GM10847 (cell line): ENCODE results near the gene ZNF532.

Source experiments
- POLR2A ChIP-seq: IDR thresholded peaks from 2 replicates; pipeline ENCODE4 v1.6.1; 2011; ENCODE audit not compliant: insufficient read length; ENCODE audit errors: extremely low read depth

Gene ZNF532

DNA sequence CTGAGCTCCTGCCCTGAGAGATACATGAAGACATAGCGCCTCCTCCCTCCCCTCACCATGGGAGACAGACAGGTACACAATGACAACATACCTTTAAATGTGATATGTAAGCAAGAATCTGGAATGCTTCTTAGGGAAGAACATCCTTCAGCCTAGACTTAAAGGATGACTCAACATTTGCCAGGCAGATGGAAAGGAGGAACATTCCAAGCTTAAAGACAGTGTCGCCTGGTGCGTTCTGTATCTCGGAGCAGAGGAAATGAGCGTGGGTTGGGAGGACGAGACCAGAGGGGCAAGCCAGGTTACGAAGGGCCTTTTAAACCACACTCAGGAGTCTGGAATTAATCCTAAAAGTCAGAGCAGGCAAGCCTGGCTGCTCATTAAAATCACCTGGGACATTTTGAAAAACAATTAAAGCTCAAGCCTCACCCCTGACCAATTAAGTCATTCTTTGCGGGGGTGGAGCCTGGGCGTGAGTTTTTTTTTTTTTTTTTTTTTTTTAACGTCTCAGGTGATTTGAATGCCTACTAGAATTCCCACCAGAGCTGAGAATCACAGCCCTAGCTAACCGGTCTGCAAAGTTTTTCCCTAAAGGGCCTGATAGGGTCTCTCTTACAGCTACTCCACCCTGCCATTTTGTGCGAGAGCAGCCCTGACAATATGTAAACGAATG lies 143.8 kb downstream of the ZNF532 start:
- TF ChIP-seq POLR2A, result no peak

DNA sequence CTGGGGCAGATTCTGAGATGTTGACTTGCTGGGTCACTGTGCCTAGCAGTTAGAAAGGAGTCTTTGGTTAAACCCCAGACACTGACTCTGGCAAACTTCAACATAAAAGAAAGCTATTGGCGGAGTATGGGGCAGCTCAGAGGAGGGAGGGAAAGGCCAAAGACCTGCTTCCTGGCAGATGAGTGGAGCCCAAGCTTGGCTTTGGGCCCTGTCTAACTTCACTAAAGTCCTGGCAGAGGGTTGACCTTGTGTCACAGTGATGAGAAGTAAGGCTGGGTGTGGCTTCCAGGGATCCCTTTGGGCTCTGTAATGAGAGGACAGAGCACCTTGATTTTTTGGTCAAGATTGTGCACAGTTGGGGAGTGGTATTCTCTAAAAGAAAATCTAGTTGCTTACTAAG lies 145.2 kb downstream of the ZNF532 start:
- TF ChIP-seq POLR2A, result no peak

DNA sequence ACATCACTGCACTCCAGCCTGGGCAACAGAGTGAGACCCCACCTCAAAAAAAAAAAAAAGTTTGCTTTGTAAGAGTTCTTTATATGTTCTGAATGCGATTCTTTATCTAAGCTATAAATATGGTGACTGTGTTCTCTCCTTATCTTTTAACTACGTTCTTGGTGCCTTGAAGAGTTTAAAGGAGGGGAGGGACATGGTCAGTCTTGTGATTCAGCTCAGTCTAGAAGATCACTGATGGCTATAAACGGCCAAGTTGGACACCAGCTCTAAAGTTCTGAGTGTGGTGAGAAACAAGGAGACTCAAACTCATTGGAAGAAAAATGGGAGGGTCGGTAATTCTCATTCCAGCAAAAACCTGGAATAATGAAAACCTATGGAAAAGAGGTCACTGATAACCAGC lies 146.6 kb downstream of the ZNF532 start:
- no peak for TF ChIP-seq POLR2A

DNA sequence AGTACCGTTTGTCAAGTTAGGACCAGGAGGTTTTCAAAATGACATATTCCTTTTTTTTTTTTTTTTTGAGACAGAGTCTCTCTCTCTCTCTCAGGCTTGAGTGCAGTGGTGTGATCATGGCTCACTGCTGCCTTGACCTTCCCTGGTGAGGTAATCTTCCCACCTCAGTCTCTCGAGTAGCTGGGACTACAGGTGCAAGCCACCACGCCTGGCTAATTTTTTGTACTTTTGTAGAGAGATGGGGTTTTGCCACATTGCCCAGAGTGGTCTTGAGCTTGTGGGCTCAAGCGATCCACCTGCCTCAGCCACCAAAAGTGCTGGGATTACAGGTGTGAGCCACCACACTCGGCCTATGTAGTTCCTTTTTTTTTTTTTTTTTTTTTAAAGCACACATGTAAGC lies 147.1 kb downstream of the ZNF532 start:
- TF ChIP-seq POLR2A, result no peak

DNA sequence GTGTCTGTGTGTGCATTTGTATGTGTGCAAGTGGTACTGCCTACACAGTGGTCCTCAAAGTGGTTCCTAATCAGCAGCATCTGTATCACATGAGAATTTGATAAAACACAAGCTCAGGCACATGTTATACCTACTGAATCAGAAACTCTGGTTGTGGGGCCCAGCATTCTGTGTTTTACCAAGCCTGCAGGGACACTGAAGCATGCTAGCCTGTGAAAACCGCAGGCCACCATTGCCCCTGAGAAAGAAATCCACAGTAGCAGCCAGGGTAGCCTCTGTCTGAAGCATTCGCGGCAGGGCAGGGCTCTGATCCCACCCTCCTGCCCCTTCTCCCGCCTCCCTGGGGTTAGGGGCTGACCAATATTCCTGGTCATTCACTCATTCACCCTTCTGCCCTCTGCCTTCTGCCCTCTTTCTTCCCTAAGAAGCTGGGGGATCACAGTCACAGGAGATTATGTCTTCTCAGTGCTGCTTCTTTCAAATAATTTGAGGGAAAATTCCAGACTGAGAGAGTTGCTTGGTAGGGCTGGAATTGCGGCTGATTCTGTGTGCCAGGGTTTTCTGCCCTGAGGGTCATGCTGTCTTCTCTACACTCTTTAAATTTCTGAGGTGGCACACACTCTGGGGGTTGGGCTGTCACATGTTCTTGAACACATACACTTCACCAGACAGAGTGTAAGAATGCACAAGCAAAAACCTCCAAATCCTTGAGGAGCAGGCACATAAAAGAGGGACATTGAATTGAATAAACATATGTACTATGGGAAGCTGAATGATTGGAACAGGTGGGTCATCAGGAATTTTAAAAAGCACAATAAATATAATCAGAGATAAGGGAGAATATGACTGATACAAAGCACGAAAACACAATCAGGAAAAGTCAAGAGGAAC lies 148.4 kb downstream of the ZNF532 start:
- no peak for TF ChIP-seq POLR2A

DNA sequence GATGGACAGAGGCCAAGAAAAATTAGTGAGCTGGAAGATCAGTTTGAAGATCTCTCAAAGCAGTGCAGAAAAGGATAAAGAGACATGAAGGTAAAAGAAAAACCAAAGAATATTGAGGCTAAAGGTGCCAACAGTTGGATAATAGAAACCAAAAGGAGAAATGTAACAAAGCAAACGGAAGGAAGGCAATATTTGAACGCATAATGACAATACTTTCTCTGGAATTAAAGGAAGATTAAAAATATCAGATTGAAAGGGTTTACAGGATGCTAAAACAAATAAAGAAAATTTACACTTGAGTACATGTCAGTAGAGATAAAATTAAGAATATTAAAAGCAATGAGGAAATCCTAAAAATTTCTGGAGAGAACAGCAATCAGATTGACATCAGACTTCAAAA lies 149.1 kb downstream of the ZNF532 start:
- TF ChIP-seq POLR2A, result no peak

DNA sequence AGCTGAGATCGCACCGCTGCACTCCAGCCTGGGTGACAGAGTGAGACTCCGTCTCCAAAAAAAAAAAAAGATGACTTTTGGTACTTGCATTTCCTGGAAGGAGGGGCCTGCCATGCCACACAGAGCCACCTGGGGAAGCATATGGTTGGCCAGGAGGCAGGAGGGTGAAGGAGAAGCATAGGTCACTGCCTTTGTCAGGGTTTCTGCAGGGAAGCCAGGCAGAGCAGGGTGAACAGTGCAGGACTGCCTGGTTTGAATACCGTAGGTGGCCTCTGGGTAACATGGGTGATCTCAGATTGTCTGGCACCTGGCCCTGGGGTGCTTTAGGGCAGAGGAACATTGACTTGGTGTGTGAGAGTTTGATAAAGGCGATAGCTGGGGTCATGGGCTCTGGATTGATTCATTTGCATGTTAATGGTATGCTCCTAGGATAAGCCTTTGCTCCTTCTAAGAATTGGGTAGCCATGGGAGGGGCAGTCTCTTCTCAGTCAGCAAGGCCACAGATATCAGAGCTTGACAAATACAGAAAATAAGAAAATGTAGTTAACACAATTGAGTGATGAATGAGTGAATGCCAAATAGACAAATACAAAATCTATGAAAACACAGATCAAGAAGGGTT lies 151.0 kb downstream of the ZNF532 start:
- no peak for TF ChIP-seq POLR2A

DNA sequence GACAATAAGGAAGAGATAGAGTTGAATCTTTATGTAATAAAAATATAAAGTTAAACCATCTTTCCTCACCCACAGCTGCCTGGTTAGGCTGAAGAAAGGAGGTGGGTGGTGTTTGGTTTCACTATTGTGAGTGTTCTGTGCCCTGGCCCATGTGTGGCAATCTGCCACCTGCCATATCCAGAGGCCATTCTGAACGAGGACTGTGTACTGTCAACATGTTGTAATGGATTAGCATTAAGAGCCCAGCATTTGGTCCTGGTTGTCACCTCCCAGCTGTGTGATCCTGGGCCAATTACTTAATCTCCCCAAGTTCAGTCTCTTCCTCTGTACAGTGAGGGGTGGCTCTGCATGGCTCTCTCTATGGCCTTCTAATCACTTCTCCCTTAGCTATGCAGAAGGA lies 156.8 kb downstream of the ZNF532 start:
- TF ChIP-seq POLR2A, result no peak

DNA sequence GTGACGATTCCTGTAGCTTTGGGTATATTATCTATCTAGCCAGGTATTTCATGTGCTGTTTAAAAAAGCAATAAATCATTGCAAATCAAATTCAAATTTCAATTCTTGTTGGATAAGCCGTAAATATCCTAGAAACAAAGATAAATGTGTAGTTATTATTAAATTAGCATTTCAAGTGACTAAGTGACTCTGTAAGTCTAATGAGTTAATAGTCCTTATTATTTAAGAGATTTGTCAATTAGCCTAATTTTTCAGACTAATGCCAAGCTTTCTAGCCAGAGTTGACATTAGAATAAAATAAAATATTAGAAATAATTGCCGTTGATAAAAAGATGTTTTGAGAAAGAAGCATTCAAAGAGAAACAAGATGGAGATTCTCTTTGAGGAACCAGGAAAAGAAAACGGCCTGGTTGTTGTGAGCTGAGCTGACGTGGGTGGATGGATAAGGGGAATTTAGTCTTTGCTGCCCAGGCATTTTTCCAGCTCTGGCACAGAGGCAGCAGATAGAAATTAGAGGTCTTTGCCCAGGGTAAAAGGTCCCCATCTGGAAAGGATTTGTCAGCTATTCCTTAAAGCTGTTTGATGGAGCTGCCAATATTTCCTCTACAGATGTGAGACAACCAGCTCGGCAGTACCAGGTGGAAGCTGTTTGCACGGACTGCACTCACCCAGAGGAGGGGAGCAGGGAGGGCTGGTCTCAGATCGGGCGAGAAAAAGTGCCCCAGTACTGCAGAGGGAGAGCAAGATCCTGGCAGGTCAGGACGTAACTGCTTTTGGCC lies 157.7 kb downstream of the ZNF532 start:
- no peak for TF ChIP-seq POLR2A

DNA sequence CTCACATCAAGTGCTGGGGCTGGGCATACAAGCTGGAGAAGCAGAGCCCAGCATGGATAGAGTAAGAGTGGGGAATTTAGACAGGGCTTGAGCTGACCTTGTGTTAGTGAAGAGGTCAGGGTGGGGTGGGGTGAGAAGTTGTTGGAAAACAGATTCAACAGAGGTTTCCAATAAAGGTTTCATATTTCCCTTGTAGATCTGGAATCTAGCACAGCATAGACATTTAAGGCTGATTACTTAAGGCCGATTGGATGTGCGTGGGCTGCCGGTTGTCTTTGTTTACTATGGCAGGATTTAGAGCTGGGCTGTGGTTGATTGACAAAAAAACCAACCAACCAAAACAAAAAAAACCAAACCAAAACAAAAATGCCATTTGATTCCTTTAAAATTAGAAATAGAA lies 160.2 kb downstream of the ZNF532 start:
- no peak for TF ChIP-seq POLR2A

DNA sequence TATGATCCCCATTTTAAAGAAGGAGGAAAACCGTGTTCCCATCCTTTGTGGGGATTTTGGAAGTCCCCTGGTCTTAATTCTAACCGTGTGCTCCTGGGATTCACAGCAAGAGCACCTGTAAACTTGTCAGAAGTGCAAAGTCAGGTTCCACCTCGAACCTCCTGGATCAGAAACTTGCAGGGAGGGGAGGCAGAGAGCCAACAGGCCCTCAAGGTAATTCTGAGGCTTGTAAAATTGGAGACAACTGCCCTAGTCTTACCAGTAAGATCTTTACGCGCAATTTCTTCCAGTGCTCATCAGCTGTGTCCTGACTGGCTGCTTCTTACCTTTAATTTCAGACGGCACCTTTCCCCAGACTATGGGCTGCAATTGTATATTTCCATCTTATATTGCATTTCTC lies 161.7 kb downstream of the ZNF532 start:
- TF ChIP-seq POLR2A, result no peak

DNA sequence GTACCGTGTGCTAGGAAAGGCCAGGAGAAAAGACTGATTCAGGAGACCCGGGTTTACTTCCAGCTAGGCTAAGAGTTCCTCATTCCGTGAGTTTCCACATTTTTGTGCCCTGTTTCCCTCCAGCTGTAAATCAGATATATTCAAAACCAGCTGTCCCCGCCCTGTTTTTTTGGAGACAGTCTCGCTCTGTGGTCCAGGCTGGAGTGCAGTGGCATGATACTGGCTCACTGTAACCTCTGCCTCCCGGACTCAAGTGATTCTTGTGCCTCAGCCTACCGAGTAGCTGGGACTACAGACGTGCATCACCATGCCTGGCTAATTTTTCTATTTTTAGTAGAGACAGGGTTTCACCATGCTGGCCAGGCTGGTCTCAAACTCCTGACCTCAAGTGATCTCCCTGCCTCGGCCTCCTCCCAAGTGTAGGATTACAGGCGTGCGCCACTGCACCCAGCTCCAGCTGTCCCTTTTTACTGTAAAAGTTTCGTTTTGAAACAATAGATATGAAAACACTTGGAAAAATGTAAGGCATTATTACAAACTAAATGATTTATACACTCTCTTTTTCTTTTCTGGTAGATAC lies 162.2 kb downstream of the ZNF532 start:
- TF ChIP-seq POLR2A, result no peak

DNA sequence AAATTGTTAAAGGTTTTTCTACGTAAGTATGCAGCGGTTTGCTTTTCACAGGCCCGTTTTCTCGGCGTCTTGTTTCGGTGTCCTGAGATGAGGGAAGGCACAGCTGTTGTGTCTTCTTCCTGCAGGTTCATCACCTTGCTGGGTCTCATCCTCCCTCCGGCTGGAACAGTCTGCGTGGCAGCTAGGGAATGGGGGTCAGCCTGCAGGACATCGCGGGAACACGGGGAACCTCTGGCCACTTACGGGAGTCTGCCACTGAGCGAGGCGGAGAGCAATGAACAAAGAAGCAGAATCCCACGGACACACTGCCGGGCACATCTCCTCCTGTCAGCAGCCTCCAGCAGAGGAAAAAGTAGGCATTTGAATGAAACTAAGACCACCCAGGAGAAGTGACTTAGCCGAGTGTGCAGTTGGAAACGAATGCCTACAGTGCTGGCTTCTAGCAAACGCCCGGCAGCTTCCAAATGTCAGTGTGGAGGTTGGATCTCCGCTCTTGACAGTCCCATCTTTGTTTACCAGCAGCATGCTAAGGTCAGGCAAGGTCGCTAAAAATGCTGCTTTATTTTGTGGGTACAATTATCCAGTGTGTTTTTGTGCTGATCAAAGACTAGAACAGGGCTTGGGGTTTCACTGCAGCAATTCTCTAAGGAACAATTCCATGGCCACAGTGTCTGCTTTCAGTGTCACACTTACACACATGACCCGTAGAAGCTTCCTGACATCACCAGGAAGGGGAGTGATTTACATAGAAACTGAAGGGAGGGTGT lies 165.2 kb downstream of the ZNF532 start:
- no peak for TF ChIP-seq POLR2A

DNA sequence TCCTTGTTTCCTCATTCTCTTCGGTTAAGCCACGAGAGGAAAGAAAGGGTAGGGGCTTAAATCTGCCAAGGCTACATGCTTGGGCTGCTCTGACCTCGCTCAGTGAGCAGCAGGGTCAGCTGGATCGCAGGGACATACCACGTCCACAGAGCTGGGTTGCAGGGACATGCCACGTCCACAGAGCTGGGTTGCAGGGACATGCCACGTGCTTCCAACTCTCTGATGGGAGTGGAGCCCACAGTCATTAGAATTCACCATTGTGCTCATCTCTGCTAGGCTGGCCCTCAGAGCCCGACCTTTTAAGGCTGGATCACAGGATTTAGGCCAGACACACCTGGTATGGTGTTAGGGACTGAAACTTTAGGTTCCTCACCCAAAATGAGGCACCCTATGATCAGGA lies 167.6 kb downstream of the ZNF532 start:
- TF ChIP-seq POLR2A, result no peak
